Activated T-cell treated with anti-CD3 and anti-CD28 coated beads, Interleukin-2, amount 50 U/mL, for 4 hours (primary cell): ENCODE measurements around the gene PPIG. TPM values are rescaled to one million over a fixed set of nuclear protein-coding genes. Genes with fewer than 3 reads are reported as not detected.
"Not testable (repeated sequence)": the region's sequence is repeated elsewhere in the genome, so short reads cannot be mapped to it uniquely, and the experiment has no call there.

Experiments used
- ATAC-seq, 2 donors: fragments of 200-7000 bp; cut with Tn5 transposase; one replicate each; pipeline ENCODE4 v1.10.0; 2021
- DNase-seq: peaks from one replicate; pipeline ENCODE4 v3.0.0-alpha.2; 2020
- H3K27me3 Mint-ChIP-seq: one replicate; pipeline ENCODE4 v1.8.0; 2021; ENCODE audit warnings: low read depth, mixed read lengths
- H3K36me3 Mint-ChIP-seq: one replicate; pipeline ENCODE4 v1.8.0; 2022; ENCODE audit warnings: mixed read lengths; ENCODE audit not compliant: insufficient read depth
- H3K4me1 Mint-ChIP-seq: one replicate; pipeline ENCODE4 v1.8.0; 2021; ENCODE audit warnings: low read depth, mixed read lengths
- H3K4me3 Mint-ChIP-seq: one replicate; pipeline ENCODE4 v1.8.0; 2021; ENCODE audit warnings: mild to moderate bottlenecking, moderate library complexity, mixed read lengths
- H3K9me3 Mint-ChIP-seq: one replicate; pipeline ENCODE4 v1.8.0; 2021; ENCODE audit warnings: mixed read lengths
- total RNA-seq, 3 donors: library from RNA; stranded (reverse); gene quantifications; one replicate each; pipeline ENCODE4 v1.2.1, GENCODE V29; 2021

The PPIG gene
- total RNA-seq, 3 donors from 2014 or later, result 55.2 to 57.8 (median 57.8) TPM

DNA sequence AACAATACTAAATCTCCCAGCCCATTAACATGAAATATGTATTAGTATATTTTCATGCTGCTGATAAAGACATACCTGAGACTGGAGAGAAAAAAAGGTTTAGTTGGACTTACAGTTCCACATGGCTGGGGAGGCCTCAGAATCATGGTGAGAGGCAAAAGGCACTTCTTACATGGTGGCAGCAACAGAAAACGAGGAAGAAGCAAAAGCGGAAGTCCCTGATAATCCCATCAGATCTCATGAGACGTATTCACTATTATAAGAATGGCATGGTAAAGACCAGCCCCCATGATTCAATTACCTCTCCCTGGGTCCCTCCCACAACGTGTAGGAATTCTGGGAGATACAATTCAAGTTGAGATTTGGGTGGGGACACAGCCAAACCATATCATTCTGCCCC is 102.7 kb downstream of the PPIG start:
- not testable (repeated sequence) for ATAC-seq, H3K27me3 Mint-ChIP-seq, H3K4me3 Mint-ChIP-seq, DNase-seq, H3K36me3 Mint-ChIP-seq
- peaks cover 13% of the 10 kb centered on the region for H3K4me1 Mint-ChIP-seq
- H3K9me3 Mint-ChIP-seq, result peaks cover 19% of the 10 kb centered on the region

DNA sequence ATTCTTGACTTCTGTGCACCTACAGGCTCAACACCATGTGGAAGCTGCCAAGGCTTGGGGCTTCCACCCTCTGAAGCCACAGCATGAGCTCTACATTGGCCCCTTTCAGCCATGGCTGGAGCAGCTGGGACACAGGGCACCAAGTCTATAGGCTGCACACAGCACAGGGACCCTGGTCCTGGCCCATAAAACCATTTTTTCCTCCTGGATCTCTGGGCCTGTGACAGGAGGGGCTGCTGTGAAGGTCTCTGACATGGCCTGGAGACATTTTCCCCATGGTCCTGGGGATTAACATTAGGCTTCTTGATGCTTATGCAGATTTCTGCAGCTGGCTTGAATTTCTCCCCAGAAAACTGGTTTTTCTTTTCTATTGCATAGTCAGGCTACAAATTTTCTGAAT is 103.8 kb downstream of the PPIG start:
- not testable (repeated sequence) for DNase-seq, H3K36me3 Mint-ChIP-seq, H3K27me3 Mint-ChIP-seq, H3K4me1 Mint-ChIP-seq, ATAC-seq, H3K4me3 Mint-ChIP-seq
- H3K9me3 Mint-ChIP-seq, result peaks cover 19% of the 10 kb centered on the region

DNA sequence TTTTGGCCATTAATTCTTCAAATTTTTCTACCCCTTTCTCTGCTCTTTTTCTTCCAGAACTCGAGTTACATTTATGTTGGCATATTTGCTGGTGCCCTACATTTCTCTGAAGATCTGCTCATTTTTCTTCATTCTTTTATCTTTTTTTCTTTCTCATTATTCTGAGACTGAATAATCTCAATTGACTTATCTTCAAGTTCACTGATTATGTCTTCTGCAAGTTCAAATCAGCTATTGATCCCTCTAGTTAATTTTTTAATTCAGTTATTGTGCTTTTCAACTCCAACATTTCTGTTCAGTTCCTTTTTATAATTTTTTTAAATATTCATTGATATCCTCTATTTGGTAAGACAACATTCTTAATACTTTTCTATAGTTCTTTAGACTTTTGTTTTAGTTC is 106.8 kb downstream of the PPIG start:
- peaks cover 5% of the 10 kb centered on the region for H3K36me3 Mint-ChIP-seq
- no peak overlapping the region for H3K4me3 Mint-ChIP-seq

More for the DNA sequence above, 106.8 kb downstream of the PPIG start:
- H3K4me1 Mint-ChIP-seq, result peaks cover 16% of the 10 kb centered on the region
- DNase-seq (no peak), ATAC-seq (no peak)
- H3K27me3 Mint-ChIP-seq, result peaks cover 3% of the 10 kb centered on the region
- peaks cover 19% of the 10 kb centered on the region for H3K9me3 Mint-ChIP-seq

Other genes with a start within 250 kb of the PPIG start
- gene LRP2, start 221.8 kb upstream of the PPIG start, total RNA-seq, result under 1 TPM in 1 of 3 donors, not detected in 2; 0.03 TPM
- gene BBS5, start 104.9 kb upstream of the PPIG start, total RNA-seq, result 1 to 10 TPM; 3.9 to 5.3 (median 4.3) TPM
- not detected for gene KLHL41, start 74.6 kb upstream of the PPIG start, total RNA-seq
- gene FASTKD1, start 10.5 kb upstream of the PPIG start, total RNA-seq, result 10 to 100 TPM; 37.2 to 47.3 (median 42.1) TPM
- gene CFAP210, start 110.1 kb downstream of the PPIG start, total RNA-seq, result under 1 TPM in 2 of 3 donors, not detected in 1; 0.08 to 0.43 TPM
- gene PHOSPHO2, start 110.1 kb downstream of the PPIG start, total RNA-seq, result 1 to 10 TPM; 2.7 to 4.6 (median 3.5) TPM
- 1 to 10 TPM; 3.7 to 4.5 (median 4.3) TPM for gene KLHL23, start 149.5 kb downstream of the PPIG start, total RNA-seq
- 100 to 1,000 TPM; 123 to 140 (median 134) TPM for gene SSB, start 214.5 kb downstream of the PPIG start, total RNA-seq
- 100 to 1,000 TPM; 115 to 138 (median 129) TPM for gene METTL5, start 240.6 kb downstream of the PPIG start, total RNA-seq
- 10 to 100 TPM; 18.2 to 21.1 (median 19.8) TPM for gene UBR3, start 243.1 kb downstream of the PPIG start, total RNA-seq